GM19043 (cell line): ENCODE measurements around the gene MORN2.

Experiments
- ATAC-seq: cut with Tn5 transposase; IDR thresholded peaks from one replicate; pipeline ENCODE4 v1.9.1; 2021; ENCODE audit warnings: low read depth; ENCODE audit not compliant: unreplicated experiment

Gene MORN2

GRCh38 chr2:38889045-38889444 is 13.3 kb downstream of the MORN2 start:
- ATAC-seq: no peak

- no peak for ATAC-seq
These were observed 13.8 kb downstream of the MORN2 start, which contains the start of gene ARHGEF33 for GRCh38 chr2:38889575-38889974. Gene ARHGEF33, plus strand, starts transcription at chr2:38889875. Its CDS starts 29,573 bp downstream, at chr2:38919448.

DNA sequence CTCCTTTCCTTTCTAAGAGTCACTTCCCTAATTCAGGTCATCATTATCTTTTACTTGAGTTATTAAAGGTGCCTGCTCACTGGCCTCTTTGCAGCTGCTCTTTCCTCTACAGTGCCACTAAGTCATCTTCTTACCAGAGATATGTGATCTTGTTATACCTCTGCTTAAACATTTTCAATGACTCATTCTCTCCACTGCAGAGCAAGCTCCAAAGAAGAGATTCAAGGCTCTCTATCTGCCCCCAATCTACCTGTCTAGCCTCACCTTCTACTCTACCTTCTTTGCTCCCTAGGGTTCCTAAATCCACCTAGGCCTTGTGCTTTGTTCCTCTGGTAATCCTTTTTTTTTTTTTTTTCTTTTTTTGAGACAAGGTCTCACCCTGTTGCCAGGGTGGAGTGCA is 17.0 kb downstream of the MORN2 start:
- no peak for ATAC-seq

- no peak for ATAC-seq
These were observed 22.5 kb downstream of the MORN2 start for GRCh38 chr2:38898256-38898655.

- no peak for ATAC-seq
These were observed 24.9 kb downstream of the MORN2 start for GRCh38 chr2:38900726-38901125.

DNA sequence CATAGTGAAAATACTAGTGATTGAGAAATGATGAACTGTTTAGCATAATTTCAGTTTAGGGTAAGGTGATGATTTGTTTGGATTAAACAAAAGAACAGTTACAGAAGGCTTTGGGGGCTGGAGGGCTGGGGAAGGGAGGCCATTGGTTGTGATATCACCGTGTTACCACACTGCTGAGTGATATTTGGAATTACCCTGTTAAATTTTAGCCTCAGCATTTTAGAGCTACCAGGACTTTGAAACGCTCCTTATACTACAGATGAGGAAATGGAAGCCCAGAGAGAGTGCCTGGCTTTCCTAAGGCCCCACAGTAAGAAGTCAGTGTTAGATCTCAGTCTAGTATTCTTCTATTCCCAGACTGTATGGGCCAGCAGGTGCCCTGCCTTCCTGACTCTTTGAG is 29.5 kb downstream of the MORN2 start:
- no peak for ATAC-seq

GRCh38 chr2:38907242-38907641 is 31.5 kb downstream of the MORN2 start:
- no peak for ATAC-seq

DNA sequence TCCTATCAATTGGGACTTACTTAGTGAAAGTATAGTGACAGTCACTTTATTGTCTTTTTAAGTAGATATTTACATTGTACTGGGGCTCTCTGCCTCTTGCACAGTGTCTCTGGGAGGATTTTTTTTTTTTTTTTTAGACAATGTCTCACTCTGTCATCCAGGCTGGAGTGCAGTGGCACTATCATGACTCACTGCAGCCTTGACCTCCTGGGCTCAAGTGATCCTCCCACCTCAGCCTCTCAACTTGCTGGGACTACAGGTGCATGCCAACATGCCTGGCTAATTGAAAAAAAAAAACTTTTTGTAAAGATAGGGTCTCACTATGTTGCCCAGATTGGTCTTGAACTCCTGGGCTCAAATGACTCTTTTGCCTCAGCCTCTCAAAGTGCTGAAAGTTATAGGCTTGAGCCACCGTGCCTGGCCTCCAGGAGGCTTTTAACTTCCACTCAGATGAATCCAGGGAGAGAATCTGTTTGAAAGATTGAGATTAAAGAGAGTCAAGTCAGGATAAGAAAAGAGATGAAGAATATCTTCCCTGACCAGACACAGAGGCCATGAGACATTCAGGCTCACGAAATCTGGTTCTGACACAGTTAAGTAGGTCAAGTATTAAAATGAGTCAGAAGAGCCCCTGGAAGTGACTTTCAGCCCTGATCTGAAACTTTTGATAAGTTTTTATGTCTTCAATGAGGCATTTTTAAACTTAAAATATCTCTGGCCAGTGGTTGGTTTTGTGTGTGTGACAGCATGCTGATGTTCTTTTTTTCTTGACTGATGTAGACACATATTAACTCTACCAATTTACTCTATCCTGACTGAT is 32.2 kb downstream of the MORN2 start:
- peak; percentile 73 for ATAC-seq

DNA sequence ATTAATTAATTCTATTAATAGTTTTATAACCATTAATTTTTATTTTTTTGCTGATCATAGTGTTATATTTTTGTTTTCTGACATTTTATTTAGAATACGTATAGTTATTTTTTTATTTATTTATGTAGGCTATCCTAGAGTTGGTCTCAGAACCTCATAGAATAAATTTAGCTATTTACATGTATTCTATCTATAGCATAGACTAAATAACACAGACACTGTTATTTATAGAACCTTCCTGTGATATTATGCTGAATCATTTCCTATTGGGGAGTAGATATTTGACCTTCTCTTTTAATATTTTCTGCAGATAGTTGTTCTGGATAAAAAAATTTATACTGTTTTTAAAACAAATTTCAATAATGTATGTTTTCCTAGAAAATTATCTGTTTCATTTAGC is 34.1 kb downstream of the MORN2 start:
- ATAC-seq: no peak

GRCh38 chr2:38911191-38911590 is 35.4 kb downstream of the MORN2 start:
- ATAC-seq: no peak

DNA sequence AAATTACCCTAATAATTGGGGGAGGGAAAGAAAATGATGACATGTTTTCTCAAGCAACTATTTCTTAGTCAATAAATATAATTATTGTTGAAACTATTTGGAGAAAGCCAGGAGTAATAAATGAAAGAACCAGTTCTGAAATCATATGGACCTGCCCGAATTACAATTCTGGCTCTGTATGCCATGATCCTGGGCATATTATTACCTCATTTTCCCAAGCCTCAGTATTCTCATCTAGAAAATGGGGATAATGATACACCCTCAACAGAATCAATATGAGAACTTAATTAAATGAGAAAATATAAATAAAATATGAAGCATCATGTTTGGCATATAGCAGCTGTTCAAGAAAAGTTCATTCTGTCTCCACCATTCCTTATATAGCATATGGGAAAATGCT is 36.8 kb downstream of the MORN2 start:
- ATAC-seq: no peak

GRCh38 chr2:38922389-38922788 is 46.6 kb downstream of the MORN2 start:
- no peak for ATAC-seq

- no peak for ATAC-seq
These were observed 47.1 kb downstream of the MORN2 start for GRCh38 chr2:38922902-38923301.

DNA sequence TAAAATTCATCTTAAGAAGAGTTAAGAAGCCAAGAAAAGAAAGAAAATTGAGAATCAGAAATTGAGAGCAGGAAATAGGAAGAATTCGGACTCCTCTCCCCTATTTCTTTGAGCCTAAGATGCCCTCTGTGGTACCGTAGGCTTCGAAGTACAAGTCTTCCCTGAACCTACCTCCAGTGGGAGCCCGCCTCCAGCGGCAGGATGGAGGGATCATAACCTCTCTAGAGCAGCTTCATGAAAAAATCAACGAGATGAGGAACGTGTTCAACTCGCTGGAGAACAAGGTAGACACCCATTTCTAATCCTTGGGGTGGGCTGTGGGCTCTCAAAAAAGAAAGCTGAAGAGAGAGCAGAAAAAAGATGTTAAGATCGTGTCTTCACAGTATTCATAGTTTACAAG is 50.2 kb downstream of the MORN2 start:
- ATAC-seq: no peak

GRCh38 chr2:38930600-38930999 is 54.8 kb downstream of the MORN2 start:
- no peak for ATAC-seq
